Testis (tissue), 3 donors: ENCODE data around the gene COPS9. TPM values are rescaled to one million over a fixed set of nuclear protein-coding genes. Genes with fewer than 3 reads are reported as not detected.

Source experiments
- DNase-seq: peaks from one replicate; pipeline ENCODE4 v3.0.0-alpha.2; 2019
- H3K27ac ChIP-seq, 2 donors: fragments of 200-600 bp; sonication (generic); one replicate each; pipeline ENCODE4 v1.5.1; 2019
- H3K27me3 ChIP-seq: fragments of 200-600 bp; sonication (generic); one replicate; pipeline ENCODE4 v1.5.1; 2019
- H3K36me3 ChIP-seq: fragments of 200-600 bp; sonication (generic); one replicate; pipeline ENCODE4 v1.5.1; 2017; ENCODE audit warnings: low read depth; ENCODE audit errors: missing control alignments
- H3K4me1 ChIP-seq: fragments of 200-600 bp; sonication (generic); one replicate; pipeline ENCODE4 v1.5.1; 2019
- H3K4me3 ChIP-seq, 2 donors: fragments of 200-600 bp; sonication (generic); one replicate each; pipeline ENCODE4 v1.5.1; 2017 to 2019
- H3K9me3 ChIP-seq: fragments of 200-600 bp; sonication (generic); one replicate; pipeline ENCODE4 v1.5.1; 2017
- CTCF ChIP-seq, 3 experiments: fragments of 450-650 bp in 2 of 3; fragments of 200-600 bp in 1 of 3; sonication (generic) in 1 of 3; IDR thresholded peaks; one replicate each; pipeline ENCODE4 v1.5.1; 2016 to 2019; ENCODE audit warnings: antibody characterized with exemption in 3 of 3, mild to moderate bottlenecking in 2 of 3, moderate library complexity in 1 of 3
- POLR2A ChIP-seq: fragments of 450-650 bp; IDR thresholded peaks from one replicate; pipeline ENCODE4 v1.6.1; 2017; ENCODE audit warnings: antibody characterized with exemption, mild to moderate bottlenecking, moderate library complexity
- WGBS, 2 donors: methylation state at CpG; one replicate each; pipeline ENCODE4 v1.1.5; 2018; 5-methylcytosine and 5-hydroxymethylcytosine counted together
- intact Hi-C: fragments of 100-400 bp; cut with DNase I; formaldehyde crosslinking; loops from one replicate; pipeline ENCODE4 v1.15.1; 2023; ENCODE audit warnings: low total_unique reads
- polyA plus RNA-seq: library from polyadenylated mRNA; stranded (reverse); fragments of 350-450 nt; fragmentation: Illumina TruSeq; extraction: RNeasy Lipid Tissue Mini Kit (QIAGEN cat#74804); gene quantifications from one replicate; pipeline ENCODE4 v1.2.3, GENCODE V29; 2014; ENCODE audit warnings: low read depth, low replicate concordance; ENCODE audit not compliant: insufficient read depth
- total RNA-seq, 2 donors: library from RNA; depleted of rRNA; stranded (reverse); fragments of >200 nt; gene quantifications; one replicate each; pipeline ENCODE4 v1.2.3, GENCODE V29; 2016

COPS9 gene
- total and polyA plus RNA-seq, 3 donors from 2014 or later, result 167 to 201 (median 170) TPM

DNA sequence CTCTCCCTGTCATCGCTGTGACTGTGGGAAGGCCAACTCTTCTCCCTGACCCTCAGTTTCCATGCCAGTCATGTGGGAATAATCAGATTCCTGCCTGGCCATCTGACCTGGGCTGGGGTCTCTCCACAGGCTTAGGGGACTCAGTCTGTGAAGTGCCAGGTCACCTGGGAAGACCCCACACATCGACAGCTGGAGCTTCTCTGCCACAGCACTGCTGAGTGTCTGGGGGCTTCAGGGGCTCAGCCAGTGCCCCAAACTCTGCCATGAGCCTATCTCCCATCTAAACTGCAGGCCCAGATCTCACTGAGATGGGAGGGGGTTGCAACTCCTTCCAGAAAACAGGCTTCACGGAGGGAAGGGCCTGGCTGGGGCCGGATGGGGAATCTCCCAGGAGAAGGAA lies 46.4 kb upstream of the COPS9 start:
- TF ChIP-seq CTCF (IDR thresholded peaks at IDR 0.05) (no peak), POLR2A (no peak)
- intact Hi-C loops, result no loop called here
- H3K4me3 ChIP-seq, result no peak overlapping the region
- no peak for DNase-seq
- no peaks in the 10 kb centered on the region for H3K27me3 ChIP-seq
- H3K36me3 ChIP-seq, result no peaks in the 10 kb centered on the region
- H3K27ac ChIP-seq, result no peak overlapping the region
- 89 to 90% methylated on average over 3 to 4 of the region's 4 CpGs for whole genome bisulfite sequencing, 2 donors
- no peaks in the 10 kb centered on the region for H3K9me3 ChIP-seq
- H3K4me1 ChIP-seq, result no peaks in the 10 kb centered on the region

DNA sequence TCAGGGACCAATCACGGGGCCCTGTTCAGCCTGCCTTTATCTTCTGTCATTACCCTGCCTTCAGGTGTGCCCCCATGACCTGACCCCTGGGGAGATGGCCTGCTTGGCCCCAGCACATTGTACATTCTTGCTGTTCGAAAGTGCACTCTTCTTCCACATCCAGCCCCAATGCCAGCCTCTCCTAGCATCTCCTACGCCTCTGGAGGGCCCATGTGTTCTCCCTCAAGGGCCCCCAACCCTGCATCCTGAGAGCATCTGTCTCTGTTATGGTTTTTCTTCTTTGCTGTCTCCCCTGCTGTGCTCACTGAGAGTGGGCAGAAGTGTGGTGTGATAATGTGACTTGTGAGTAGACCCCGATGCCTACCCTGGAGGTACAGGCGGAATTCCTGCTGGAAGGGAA lies 45.9 kb upstream of the COPS9 start:
- Histone ChIP-seq H3K27ac (no peak overlapping the region), H3K9me3 (no peaks in the 10 kb centered on the region), H3K36me3 (no peaks in the 10 kb centered on the region), H3K4me3 (no peak overlapping the region), H3K27me3 (no peaks in the 10 kb centered on the region), H3K4me1 (no peaks in the 10 kb centered on the region)
- 78 to 98% methylated on average over 5 of the region's 5 CpGs for WGBS, 2 donors
- TF ChIP-seq POLR2A, result no peak
- no peak for TF ChIP-seq CTCF (IDR thresholded peaks at IDR 0.05)
- no peak for DNase-seq
- intact Hi-C loops, result no loop called here

DNA sequence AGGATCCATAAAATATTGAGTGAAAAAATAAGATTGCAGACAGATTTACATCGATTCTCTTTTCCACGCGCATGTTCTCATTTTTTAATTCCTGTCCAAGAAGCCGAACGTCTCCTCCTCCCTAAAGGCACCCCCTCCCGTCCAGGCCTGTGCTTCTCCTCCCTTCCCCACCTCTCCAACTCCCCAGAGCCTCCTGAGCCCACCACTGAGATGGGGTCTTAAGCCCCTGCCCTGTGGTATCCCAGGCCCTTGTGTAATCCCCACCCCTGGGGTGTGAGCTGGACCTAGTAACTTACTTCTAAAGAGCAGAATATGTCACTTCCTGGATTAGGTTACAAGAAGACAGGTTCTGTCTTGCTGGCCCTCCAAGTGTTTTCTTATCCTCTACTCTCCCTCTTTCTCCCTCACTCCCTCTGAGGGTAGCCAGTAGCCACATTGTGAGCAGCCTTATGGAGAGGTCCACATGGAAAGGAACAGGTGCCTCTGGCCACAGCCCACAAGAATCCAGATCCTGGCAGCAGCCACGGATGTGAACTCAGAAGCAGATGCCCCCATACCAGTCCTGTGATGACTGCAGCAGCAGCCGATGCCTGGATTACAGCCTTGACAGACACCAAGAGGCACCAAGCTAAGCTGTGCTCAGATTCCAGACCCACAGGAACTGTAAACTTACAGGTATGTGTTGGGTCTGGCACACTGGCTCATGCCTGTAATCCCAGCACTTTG lies 44.0 kb upstream of the COPS9 start:
- Histone ChIP-seq H3K4me1 (no peaks in the 10 kb centered on the region), H3K36me3 (no peaks in the 10 kb centered on the region), H3K27me3 (no peaks in the 10 kb centered on the region), H3K27ac (no peak overlapping the region), H3K4me3 (no peak overlapping the region), H3K9me3 (no peaks in the 10 kb centered on the region)
- no peak for DNase-seq
- intact Hi-C loops, result no loop called here
- WGBS, 2 donors, result 74 to 80% methylated on average over 7 to 8 of the region's 8 CpGs
- no peak for TF ChIP-seq POLR2A
- TF ChIP-seq CTCF (IDR thresholded peaks at IDR 0.05), result no peak

GRCh38 chr2:240179186-240179815 lies 43.2 kb upstream of the COPS9 start:
- H3K9me3 ChIP-seq, result no peaks in the 10 kb centered on the region
- no peak overlapping the region for H3K27ac ChIP-seq
- no peaks in the 10 kb centered on the region for H3K27me3 ChIP-seq
- TF ChIP-seq POLR2A (no peak), CTCF (IDR thresholded peaks at IDR 0.05) (no peak)
- H3K36me3 ChIP-seq, result no peaks in the 10 kb centered on the region
- intact Hi-C loops, result no loop called here
- DNase-seq, result no peak
- H3K4me3 ChIP-seq, result no peak overlapping the region
- 79 to 84% methylated on average over 5 to 11 of the region's 11 CpGs for WGBS, 2 donors
- no peaks in the 10 kb centered on the region for H3K4me1 ChIP-seq

- WGBS, 2 donors, result 93 to 96% methylated on average over 3 of the region's 3 CpGs
- DNase-seq, result no peak
- intact Hi-C loops, result no loop called here
Measured at GRCh38 chr2:240178564-240178963, 42.5 kb upstream of the COPS9 start.

More at GRCh38 chr2:240178564-240178963, 42.5 kb upstream of the COPS9 start:
- Histone ChIP-seq H3K4me3 (no peak overlapping the region), H3K36me3 (no peaks in the 10 kb centered on the region), H3K4me1 (no peaks in the 10 kb centered on the region), H3K9me3 (no peaks in the 10 kb centered on the region), H3K27ac (no peak overlapping the region), H3K27me3 (no peaks in the 10 kb centered on the region)
- no peak for TF ChIP-seq CTCF (IDR thresholded peaks at IDR 0.05)
- no peak for TF ChIP-seq POLR2A
